PFSK-1 (cell line): Measurements from ENCODE around the gene FBLN2.

Source experiments
- POLR2AphosphoS5 ChIP-seq: IDR thresholded peaks from 2 replicates; pipeline ENCODE4 v1.6.1; 2012; ENCODE audit warnings: low read depth, mild to moderate bottlenecking, control low read depth, low read length, moderate library complexity
- REST ChIP-seq, 2 experiments: IDR thresholded peaks; 2 replicates each; pipeline versions ENCODE4 v1.6.1 to v1.8.0; 2011 to 2012; ENCODE audit warnings: low read depth in 2 of 2, low read length in 2 of 2, control low read depth in 1 of 2, inconsistent platforms in 1 of 2, mild to moderate bottlenecking in 1 of 2, moderate library complexity in 1 of 2; ENCODE audit not compliant: insufficient read depth in 1 of 2
- SIN3A ChIP-seq: IDR thresholded peaks from 2 replicates; pipeline ENCODE4 v1.6.1; 2012; ENCODE audit warnings: mild to moderate bottlenecking, low read length, moderate library complexity, borderline replicate concordance; ENCODE audit not compliant: insufficient read depth

GRCh38 chr3:13525827-13526625 lies 22.9 kb upstream of the FBLN2 start:
- TF ChIP-seq REST (IDR thresholded peaks at IDR 0.05; ENCODE audit: insufficient read depth in 1 of 2, low read depth in 2 of 2, low read length in 2 of 2) (no peak), POLR2AphosphoS5 (no peak), SIN3A (no peak)
